HG02798 (cell line): ENCODE data around the gene ZNF3.

ENCODE experiments used
- ATAC-seq: cut with Tn5 transposase; IDR thresholded peaks from one replicate; pipeline ENCODE4 v1.9.1; 2021; ENCODE audit warnings: mild to moderate bottlenecking; ENCODE audit not compliant: unreplicated experiment, poor library complexity

The ZNF3 gene

DNA sequence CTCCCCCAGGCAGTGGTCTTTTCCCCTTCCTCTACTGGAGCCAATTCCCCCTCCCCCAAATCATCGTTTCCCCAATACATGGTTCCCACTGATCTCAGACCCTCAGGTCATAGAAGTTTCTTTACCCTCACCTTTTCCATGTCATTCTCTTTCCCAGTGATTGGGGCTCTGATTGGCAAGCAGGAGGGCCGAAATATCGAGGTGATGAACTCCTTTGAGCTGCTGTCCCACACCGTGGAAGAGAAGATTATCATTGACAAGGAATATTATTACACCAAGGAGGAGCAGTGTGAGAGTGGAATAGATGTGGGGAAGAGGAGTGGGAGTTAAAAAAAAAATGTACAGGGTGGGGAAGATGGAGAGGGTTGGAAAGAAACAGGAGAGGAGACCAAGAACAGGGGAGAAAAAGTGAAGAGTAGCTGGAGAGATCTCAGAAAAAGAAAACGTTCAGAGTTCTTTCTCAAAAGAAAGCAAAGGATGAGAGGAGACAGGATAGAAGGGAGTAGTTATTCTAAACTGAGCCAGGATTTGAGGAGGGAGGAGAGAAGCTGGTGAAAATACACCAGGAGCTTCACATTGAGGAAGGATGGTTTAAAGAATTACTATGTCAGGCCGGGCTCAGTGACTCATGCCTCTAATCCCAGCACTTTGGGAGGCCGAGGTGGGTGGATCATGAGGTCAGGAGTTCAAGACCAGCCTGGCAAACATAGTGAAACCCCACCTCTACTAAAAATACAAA lies 8.1 kb upstream of the ZNF3 start:
- no peak for ATAC-seq

DNA sequence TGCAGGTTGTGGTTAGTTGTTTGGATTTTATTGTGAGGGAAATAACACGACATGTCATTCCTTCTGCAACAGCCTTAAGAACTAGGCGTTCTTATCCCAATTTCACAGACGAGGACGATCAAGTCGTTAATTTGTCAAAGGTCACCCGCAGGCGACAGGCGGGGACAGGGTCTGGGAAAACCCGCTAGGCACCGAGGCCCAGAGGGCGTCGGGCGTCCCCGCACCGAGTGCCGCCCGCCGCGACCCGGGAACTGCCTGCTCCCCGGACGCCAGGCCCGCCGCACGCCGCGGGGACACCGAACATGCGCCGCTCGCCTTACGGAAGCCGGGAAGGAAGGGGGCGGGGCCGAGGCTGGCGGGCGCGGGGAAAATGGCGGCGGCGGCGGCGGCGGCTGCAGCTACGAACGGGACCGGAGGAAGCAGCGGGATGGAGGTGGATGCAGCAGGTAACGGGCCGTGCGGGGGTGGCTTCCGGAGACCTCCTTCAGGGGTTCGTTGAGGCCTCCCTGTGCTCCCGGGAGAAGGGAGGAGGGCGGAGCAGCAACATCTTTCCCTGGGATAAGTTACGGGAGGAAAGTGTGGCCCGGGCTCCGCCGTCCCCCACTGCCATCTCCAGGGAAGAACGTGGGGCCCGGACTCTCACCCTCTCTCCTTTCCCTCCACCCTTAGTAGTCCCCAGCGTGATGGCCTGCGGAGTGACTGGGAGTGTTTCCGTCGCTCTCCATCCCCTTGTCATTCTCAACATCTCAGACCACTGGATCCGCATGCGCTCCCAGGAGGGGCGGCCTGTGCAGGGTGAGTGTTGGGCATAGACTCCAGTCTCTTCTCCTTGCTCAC lies 7.3 kb upstream of the ZNF3 start, which contains the start of gene COPS6:
Gene COPS6 (plus strand): TSS at position 349 of the 837 bp plus-strand sequence. CDS start 22 bp downstream, at position 371.
- peak; percentile 75 for ATAC-seq

DNA sequence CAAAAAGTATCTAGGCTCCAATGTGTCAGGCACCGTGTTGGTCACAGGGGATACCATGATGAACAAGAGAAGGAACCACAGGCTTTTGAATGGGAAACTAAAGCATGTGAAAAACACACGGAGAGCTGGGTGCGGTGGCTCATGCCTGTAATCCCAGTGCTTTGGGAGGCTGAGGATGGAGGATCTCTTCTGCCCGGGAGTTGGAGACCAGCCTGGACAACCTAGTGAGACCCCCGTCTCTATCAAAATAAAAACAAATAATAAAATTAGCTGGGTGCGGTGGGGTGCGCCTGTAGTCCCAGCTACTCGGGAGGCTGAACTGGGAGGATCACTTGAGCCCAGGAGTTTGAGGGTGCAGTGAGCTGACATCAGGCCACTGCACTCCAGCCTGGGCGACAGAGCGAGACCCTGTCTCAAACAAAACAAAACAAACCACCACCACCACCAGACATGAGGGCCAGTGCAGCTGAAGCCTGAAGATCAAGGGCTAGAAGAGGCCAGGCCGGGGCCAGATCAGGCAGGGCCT lies 6.6 kb upstream of the ZNF3 start:
- no peak for ATAC-seq

DNA sequence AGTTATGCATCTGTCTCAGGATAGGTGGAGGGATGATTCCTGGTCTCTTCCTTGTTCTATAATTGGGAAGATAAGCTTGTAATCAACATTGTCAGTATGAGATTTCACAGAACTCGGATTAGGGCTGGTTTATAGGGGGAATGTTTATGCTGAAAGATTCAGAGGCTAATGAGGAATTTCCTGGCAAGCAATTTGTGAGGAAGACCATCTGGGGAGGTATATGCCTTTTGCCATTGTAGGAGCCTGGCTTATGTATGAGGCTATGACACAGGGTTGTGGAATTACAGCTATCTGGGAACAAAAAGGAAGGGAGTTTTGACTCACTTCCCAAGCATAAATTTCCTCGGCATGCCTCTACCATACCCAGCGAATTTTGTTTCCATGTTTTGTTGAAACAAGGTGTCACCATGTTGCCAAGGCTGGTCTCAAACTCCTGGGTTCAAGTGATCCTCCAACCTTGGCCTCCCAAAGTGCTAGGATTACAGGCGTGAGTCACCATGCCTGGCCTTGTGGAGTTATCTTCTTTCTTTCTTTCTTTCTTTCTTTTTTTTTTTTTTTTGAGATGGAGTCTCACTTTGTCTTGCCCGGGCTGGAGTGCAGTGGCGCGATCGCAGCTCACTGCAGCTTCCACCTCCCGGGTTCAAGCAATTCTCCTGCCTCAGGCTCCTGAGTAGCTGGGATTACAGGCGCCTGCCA lies 5.7 kb upstream of the ZNF3 start:
- ATAC-seq: no peak

DNA sequence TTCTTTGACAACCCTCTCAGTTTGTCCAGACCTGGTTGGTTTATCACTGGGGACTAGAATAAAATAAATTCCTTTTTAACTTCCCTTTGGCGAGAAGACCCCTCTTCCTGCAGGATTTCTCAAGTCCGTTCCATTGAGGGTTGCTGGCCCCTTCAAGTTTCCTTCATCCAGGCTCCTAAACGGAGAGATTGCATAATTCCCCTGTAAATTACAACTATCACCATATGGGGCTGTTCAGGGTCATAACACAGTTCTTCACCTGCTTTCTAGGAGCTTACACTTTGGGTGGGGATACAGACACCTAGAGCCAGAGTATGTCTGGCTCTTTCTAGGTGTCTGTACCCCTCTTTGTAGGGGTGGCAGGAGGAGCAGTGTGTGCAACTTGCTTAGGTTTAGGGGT lies 4.0 kb upstream of the ZNF3 start:
- ATAC-seq: no peak

DNA sequence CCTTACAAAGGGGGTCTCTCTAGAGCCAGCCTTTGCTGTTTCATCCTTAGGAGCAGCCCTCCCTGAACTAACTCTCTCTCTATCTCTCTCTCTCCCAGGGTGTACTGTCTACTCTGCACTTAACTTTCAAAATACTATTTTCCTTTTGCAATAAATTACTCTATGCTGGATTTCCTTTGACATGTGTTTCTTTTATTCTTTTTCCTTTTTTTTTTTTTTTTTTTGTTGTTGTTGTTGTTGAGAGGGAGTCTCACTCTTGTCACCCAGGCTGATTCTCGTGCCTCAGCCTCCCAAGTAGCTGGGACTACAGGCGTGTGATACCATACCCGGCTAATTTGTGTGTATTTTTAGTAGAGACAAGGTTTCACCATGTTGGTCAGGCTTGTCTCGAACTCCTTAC lies 1.5 kb upstream of the ZNF3 start:
- ATAC-seq: no peak

DNA sequence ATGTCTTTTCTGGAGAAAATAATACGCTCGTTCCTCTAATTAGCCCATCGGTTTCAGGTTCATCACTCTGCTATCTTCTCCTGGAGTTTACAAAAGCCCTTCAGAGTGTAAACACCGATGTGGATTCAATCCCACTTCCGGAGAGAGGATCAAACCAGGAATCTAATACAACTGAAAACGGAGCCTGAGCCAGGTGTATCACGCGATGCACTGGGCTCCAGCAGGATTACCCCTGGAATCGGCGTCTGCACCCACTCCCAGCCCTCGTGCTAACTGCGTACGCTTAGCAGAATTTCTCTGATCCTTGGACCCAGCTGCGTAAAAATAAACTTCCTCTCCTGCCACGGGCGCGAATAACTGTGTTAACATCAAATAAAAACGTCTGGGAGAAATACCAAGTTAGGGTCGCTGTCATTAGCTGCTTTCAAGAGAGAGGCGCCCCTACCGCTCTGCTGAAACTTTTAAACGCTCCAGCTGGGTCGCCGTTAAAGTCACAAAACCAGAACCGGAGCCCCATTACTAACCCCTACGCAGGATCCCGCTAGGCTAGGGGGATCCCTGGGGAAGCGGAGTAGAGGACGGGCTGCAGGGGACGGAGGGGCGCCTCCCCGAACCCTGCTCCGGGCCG lies 502 bp downstream of the ZNF3 start:
- ATAC-seq: no peak

DNA sequence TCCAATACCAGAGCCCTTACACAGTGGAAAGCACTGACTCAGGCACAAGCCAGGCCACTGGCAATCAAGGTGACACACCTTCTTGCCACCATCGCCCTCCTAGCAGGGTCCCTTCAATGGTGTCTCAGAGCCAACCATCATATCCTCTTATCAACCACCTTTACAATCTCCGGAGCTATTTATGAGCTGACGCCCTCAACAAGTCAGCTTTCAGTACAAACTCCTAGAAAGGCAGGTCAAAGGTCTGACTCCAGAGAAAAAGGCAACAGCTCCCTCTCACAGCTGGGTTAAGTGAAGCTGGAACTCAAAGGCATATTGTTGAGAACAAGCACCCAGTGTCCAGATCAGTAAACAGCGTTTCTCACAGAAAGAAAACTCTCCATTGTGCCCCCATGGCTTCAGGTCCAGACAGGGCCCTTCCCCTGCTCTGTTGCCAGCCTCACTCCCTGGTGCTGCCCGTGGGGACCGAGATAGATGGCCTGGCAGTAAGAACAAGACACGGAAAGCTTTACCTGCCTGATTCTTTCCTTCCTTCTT lies 2.4 kb downstream of the ZNF3 start:
- ATAC-seq: no peak

DNA sequence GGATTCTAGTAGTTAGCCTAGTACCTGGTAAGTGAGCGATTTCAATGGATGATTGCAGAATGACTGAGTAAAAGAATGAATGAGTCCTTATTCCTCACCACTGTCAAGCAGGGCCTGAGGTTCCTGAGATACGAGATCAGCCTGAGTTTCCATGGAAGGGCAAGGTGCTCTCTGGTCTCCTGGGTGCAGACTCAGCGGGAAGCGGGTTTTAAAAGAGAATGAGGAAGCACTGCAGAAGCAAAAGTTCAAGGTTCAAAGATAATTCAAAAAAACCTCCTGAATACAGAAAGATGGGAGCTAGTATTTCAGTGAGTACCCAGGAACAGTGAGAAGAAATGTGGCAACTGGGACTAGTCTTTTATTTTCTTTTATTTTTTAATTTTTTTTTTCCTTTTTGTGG lies 4.3 kb downstream of the ZNF3 start:
- ATAC-seq: no peak

DNA sequence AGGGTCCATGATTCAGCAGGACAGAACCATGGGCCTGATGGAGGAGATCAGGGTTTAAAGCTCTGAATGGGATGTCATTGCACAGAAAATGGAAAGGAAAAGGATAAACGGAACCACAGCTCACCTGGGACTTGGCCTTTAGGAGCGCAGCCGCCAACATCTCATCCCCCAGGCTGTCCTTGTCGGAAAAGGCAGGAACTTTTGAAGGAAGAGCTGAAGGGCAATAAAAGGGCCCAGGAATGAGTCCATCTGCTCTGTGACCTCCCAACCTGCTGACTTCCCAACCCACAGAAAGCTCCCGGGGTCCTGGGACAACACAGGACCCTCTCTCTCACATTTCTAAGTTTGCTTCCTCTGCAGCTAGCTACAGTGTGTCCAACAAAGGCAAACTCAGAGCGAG lies 6.1 kb downstream of the ZNF3 start:
- no peak for ATAC-seq

DNA sequence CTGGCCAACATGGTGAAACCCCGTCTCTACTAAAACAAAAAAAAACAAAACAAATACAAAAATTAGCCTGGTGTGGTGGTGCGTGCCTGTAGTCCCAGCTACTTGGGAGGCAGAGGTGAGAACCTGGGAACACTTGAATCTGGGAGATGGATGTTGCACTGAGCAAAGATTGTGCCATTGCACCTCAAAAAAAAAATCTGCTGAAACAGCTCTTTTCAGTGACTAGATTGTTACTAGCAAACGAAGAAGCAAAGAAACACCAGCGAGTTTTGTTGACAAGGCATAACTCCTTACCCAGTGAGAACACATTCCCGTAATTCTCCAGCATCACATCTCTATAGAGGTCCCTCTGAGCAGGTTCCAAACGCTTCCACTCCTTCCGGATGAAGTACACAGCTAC lies 6.7 kb downstream of the ZNF3 start:
- ATAC-seq: no peak

DNA sequence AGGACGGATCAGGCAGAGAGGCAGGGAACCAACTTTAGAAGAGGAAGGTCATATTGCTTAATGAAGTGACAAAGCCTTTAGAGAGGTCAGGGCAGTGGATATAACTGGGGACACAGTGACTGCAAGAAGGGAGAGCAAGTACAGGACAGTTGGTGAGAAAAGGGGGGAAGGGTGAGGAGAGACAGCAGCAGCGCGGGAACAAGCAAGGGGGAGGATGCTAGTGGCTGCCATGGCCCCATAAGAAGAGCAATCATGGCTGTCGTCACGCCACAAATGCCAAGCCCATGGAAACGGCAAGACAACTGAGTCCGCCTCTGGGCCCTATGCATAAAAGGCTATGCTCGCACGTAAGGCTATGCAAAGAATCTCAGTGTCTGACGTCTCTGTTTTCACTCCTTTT lies 9.1 kb downstream of the ZNF3 start:
- no peak for ATAC-seq

DNA sequence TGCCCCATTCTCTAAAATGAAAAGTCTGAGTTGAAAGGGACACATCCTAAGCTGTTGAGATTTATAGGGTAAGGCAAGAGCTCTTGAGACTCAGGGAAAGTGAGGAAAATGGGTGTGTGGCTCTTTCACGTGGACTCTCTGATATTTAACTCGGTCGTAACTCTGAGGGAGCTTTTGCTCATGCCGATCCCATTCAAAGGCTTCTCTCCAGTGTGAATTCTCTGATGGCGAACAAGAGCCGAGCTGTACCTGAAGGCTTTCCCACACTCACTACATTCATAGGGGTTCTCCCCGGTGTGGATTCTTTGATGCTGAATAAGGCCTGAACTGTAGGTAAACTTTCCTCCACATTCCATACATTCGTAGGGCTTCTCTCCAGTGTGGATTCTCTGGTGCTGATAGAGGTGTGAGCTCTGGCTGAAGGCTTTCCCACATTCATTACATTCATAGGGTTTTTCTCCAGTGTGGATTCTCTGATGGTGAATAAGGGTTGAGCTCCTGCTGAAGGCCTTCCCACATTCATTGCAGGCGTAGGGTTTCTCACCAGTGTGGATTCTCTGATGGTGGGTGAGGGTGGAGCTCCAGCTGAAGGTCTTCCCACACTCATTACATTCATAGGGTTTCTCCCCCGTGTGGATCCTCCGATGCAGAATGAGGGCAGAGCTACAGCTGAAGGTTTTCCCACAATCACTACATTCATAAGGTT lies 10.4 kb downstream of the ZNF3 start:
- ATAC-seq: no peak

DNA sequence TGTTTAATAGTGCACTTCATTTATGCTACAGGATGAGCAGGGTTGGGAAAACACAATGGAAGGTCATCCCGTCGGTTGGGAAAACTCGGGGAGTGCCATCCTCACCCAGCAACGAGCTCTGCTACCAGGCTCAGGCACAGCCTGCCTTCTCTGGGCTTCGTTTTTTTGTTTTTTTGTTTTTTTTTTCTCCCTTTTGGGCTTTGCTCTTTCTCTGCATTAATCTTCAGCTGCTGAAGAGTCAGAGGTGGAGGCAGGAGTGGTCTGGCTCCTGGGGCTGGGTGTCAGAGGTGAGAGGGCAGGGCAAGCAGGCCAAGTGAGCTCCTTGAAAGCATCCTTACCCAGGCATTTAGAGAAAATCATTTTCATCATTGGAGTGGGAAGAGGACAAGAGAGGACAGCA lies 11.5 kb downstream of the ZNF3 start:
- no peak for ATAC-seq

DNA sequence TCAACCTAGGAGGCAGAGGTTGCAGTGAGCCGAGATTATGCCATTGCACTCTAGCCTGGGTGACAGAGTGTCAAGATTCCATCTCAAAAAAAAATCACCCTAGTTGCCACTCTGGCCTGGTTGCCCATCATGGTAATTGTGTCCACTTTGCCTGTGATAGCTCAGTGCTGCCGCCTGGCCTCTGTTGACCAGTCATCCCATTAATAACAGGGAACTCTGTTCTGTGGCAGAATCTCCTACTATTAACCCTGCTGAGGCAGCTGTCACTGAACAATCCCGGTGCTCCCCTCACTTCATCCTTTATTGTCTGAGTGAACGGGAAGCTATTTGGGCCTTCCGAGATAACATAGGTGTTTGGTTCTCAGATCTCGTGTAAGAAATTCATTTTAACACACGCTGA lies 14.6 kb downstream of the ZNF3 start:
- no peak for ATAC-seq

DNA sequence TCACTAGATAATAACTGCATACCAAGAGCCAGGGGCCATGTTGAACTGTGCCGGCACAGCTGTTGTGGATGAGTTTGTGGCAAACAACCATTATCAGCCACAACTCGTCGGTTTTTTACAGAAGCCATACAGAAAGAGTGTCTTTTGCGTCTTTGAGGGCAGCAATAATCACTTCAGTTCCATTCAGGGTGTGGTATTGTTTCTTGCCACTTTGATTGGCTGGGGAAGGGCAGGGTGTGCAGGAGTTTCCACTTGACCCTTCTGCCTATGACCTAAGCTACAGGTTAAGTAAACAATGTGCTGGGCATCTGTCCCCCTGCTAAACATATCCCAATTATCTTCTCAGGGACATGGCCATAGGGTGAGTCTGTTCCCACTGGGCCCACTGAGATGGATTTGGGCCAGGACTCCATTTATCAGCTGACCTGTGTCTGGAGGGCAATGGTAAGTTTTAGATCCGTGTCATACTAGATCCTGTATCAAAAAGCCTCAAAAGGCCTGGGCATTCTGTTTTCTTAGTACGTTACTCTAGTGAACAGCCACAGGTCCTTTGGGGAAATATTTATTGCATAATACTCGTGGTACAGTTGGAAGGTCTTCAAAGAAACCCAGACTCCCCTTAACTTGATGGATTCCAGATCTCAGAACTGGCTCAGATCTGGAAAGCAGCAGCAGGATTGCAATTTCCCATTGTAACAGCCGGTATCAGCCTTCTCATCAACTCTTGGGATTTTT lies 15.9 kb downstream of the ZNF3 start:
- ATAC-seq: no peak

DNA sequence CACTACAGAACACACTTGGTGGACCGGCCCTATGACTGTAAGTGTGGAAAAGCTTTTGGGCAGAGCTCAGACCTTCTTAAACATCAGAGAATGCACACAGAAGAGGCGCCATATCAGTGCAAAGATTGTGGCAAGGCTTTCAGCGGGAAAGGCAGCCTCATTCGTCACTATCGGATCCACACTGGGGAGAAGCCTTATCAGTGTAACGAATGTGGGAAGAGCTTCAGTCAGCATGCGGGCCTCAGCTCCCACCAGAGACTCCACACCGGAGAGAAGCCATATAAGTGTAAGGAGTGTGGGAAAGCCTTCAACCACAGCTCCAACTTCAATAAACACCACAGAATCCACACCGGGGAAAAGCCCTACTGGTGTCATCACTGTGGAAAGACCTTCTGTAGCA lies 17.4 kb downstream of the ZNF3 start:
- no peak for ATAC-seq

DNA sequence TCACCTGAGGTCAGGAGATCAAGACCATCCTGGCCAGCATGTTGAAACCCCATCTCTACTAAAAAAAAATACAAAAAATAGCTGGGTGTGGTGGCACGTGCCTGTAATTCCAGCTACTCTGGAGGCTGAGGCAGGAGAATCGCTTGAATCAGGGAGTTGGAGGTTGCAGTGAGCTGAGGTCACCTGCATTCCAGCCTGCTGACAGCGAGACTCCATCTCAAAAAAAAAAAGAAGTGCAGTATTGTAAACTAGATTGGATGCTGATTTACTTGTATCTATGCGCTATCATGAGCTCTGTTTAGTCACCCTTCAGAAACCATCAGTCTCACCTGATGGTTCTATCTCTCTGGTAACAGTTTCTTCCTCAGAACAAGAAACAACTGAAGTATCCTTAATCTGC lies 18.1 kb downstream of the ZNF3 start:
- no peak for ATAC-seq
